ENCODE results near the gene PTPRR. TPM values are rescaled to one million over a fixed set of nuclear protein-coding genes. Genes with fewer than 3 reads are reported as not detected.

Gene PTPRR
- total and polyA plus RNA-seq, 2 donors (not counting 3 experiments of a cell fraction or from before 2014, with no cell fraction given) = 0.46 to 1.1 TPM

DNA sequence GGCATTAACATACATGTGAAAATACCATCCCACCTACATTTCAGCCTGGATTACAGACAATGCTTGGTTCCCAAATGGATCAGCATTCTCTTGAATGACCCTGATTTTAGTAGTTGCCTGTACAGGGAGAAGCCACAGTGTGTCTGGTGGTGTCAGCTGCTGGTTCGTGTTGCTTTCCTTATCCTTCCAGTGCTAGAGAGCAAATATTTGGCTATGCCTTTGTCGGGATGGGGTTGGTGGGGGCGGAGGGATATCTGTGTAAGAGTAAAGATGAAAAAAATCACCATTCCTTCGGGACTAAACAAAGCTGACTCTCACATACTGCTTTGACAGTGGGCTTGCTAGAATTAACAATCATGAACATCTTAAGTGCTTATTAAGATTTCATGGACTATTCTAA is 96.0 kb downstream of the PTPRR start:
- DNase-seq (ENCODE audit: low read depth, low spot score) (no peak), FAIRE-seq (no peak)
- no peak overlapping the region for H2AFZ ChIP-seq (ENCODE audit: low read depth, low read length)
- no peaks in the 10 kb centered on the region for H3K9me3 ChIP-seq (replicated peaks; ENCODE audit: control insufficient read depth, insufficient read depth, low read length)
- H3K9ac ChIP-seq (replicated peaks; ENCODE audit: extremely low read depth, insufficient read depth, low read length) = no peak overlapping the region
- TF ChIP-seq, protein P1, sequence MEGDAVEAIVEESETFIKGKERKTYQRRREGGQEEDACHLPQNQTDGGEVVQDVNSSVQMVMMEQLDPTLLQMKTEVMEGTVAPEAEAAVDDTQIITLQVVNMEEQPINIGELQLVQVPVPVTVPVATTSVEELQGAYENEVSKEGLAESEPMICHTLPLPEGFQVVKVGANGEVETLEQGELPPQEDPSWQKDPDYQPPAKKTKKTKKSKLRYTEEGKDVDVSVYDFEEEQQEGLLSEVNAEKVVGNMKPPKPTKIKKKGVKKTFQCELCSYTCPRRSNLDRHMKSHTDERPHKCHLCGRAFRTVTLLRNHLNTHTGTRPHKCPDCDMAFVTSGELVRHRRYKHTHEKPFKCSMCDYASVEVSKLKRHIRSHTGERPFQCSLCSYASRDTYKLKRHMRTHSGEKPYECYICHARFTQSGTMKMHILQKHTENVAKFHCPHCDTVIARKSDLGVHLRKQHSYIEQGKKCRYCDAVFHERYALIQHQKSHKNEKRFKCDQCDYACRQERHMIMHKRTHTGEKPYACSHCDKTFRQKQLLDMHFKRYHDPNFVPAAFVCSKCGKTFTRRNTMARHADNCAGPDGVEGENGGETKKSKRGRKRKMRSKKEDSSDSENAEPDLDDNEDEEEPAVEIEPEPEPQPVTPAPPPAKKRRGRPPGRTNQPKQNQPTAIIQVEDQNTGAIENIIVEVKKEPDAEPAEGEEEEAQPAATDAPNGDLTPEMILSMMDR (IDR thresholded peaks at IDR 0.05; ENCODE audit: extremely low read depth in 1 of 2, insufficient read depth in 1 of 2, low read depth in 1 of 2, low read length in 2 of 2) = no peak
- no peak for TF ChIP-seq JUN (IDR thresholded peaks at IDR 0.05; ENCODE audit: borderline replicate concordance, insufficient read depth, insufficient read length, low read depth)
- TF ChIP-seq GATA2 (IDR thresholded peaks at IDR 0.05; ENCODE audit: insufficient read depth, insufficient read length, low read depth, low read length) = no peak
- TF ChIP-seq POLR2A (IDR thresholded peaks at IDR 0.05; ENCODE audit: low read depth, low read length) = no peak
- no peak for TF ChIP-seq MYC (IDR thresholded peaks at IDR 0.05; ENCODE audit: low read depth, low read length)
- no peak for TF ChIP-seq EZH2 (IDR thresholded peaks at IDR 0.05; ENCODE audit: borderline replicate concordance, low read depth, low read length, severe bottlenecking)
- TF ChIP-seq POLR2AphosphoS5 (IDR thresholded peaks at IDR 0.05; ENCODE audit: insufficient read depth, low read depth, low read length) = no peak
- TF ChIP-seq, protein P2, sequence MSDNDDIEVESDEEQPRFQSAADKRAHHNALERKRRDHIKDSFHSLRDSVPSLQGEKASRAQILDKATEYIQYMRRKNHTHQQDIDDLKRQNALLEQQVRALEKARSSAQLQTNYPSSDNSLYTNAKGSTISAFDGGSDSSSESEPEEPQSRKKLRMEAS (IDR thresholded peaks at IDR 0.05; ENCODE audit: insufficient read depth, insufficient read length) = no peak
- no peak for TF ChIP-seq FOS (IDR thresholded peaks at IDR 0.05; ENCODE audit: borderline replicate concordance, insufficient read depth, low read length)
- H3K9me1 ChIP-seq (replicated peaks; ENCODE audit: control insufficient read depth, extremely low read depth, insufficient read depth, low read length) = no peaks in the 10 kb centered on the region
- H3K27me3 ChIP-seq (ENCODE audit: control insufficient read depth in 2 of 2, insufficient read depth in 2 of 2, low read length in 2 of 2) = no peaks in the 10 kb centered on the region
- H3K4me2 ChIP-seq (ENCODE audit: insufficient read depth, low read length) = no peak overlapping the region
- no peaks in the 10 kb centered on the region for H3K36me3 ChIP-seq (ENCODE audit: control insufficient read depth in 2 of 2, extremely low read depth in 1 of 2, insufficient read depth in 2 of 2, low read length in 2 of 2)
- intact Hi-C loops (cut with micrococcal nuclease) = no loop called here
- no peak overlapping the region for H3K4me3 ChIP-seq (replicated peaks in 1 of 3; ENCODE audit: insufficient read depth in 1 of 3, low read depth in 1 of 3, low read length in 3 of 3)
- no peaks in the 10 kb centered on the region for H3K4me1 ChIP-seq (ENCODE audit: control insufficient read depth, extremely low read depth, insufficient read depth, low read length)
- CTCF ChIA-PET = no interaction called here
- H3K27ac ChIP-seq (ENCODE audit: insufficient read depth, low read depth, low read length) = no peak overlapping the region
- H3K79me2 ChIP-seq (ENCODE audit: control insufficient read depth, insufficient read depth, low read length) = no peaks in the 10 kb centered on the region
- no TSS peak for BruUV-seq (replicated peaks)
- dilution Hi-C loops (cut with MboI; ENCODE audit: extremely low pct_ligation_motif_present, low sequenced_read_pairs) = no loop called here
- POLR2A ChIA-PET = no interaction called here
- H4K20me1 ChIP-seq (replicated peaks; ENCODE audit: control insufficient read depth, extremely low read depth, insufficient read depth, low read length) = no peaks in the 10 kb centered on the region
